Hepatocyte (in vitro differentiated cells): Measurements from ENCODE around the gene SORBS2.

Source experiments
- EZH2 ChIP-seq: fragments of 200-600 bp; sonication (generic); IDR thresholded peaks from 2 replicates; pipeline ENCODE4 v1.6.1; 2016; ENCODE audit warnings: antibody characterized with exemption, mild to moderate bottlenecking, borderline replicate concordance
- TF ChIP-seq, protein P1 (sequence below): fragments of 200-600 bp; sonication (generic); IDR thresholded peaks from 2 replicates; pipeline ENCODE4 v1.5.1; 2016; ENCODE audit warnings: antibody characterized with exemption, mild to moderate bottlenecking; ENCODE audit not compliant: poor library complexity

GRCh38 chr4:185548587-185548986 is 263.4 kb downstream of the SORBS2 start:
- TF ChIP-seq EZH2 = no peak
- TF ChIP-seq, protein P1, sequence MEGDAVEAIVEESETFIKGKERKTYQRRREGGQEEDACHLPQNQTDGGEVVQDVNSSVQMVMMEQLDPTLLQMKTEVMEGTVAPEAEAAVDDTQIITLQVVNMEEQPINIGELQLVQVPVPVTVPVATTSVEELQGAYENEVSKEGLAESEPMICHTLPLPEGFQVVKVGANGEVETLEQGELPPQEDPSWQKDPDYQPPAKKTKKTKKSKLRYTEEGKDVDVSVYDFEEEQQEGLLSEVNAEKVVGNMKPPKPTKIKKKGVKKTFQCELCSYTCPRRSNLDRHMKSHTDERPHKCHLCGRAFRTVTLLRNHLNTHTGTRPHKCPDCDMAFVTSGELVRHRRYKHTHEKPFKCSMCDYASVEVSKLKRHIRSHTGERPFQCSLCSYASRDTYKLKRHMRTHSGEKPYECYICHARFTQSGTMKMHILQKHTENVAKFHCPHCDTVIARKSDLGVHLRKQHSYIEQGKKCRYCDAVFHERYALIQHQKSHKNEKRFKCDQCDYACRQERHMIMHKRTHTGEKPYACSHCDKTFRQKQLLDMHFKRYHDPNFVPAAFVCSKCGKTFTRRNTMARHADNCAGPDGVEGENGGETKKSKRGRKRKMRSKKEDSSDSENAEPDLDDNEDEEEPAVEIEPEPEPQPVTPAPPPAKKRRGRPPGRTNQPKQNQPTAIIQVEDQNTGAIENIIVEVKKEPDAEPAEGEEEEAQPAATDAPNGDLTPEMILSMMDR = no peak
